HG03175 (cell line): ENCODE measurements around the gene ZNF821.
A peak's percentile ranks its signal among the peaks of the same experiment; 100 is the strongest.
"Not testable (repeated sequence)": the region's sequence is repeated elsewhere in the genome, so short reads cannot be mapped to it uniquely, and the experiment has no call there.

Experiments used
- ATAC-seq: cut with Tn5 transposase; IDR thresholded peaks from one replicate; pipeline ENCODE4 v1.9.1; 2021; ENCODE audit warnings: mild to moderate bottlenecking, moderate library complexity; ENCODE audit not compliant: unreplicated experiment

The ZNF821 gene

GRCh38 chr16:71902656-71903365 is 18.8 kb upstream of the ZNF821 start:
- no peak for ATAC-seq

- ATAC-seq = no peak
Observed at GRCh38 chr16:71899171-71899570, 15.2 kb upstream of the ZNF821 start.

GRCh38 chr16:71896764-71897368 is 12.9 kb upstream of the ZNF821 start:
- no peak for ATAC-seq

- peak; percentile 21 for ATAC-seq
Observed at GRCh38 chr16:71895679-71896365, 11.8 kb upstream of the ZNF821 start.

- ATAC-seq = peak; percentile 89
Observed at GRCh38 chr16:71894921-71895678, 11.1 kb upstream of the ZNF821 start, which contains the start of gene IST1. TSS of gene IST1 (plus strand) at chr16:71895531. CDS start at chr16:71915641, 20,110 bp downstream.

GRCh38 chr16:71894229-71894920 is 10.4 kb upstream of the ZNF821 start:
- peak; percentile 16 for ATAC-seq

GRCh38 chr16:71893888-71894228 is 9.9 kb upstream of the ZNF821 start:
- ATAC-seq = no peak

GRCh38 chr16:71889147-71889546 is 5.2 kb upstream of the ZNF821 start:
- ATAC-seq = no peak

GRCh38 chr16:71885261-71885650 is 1.3 kb upstream of the ZNF821 start:
- ATAC-seq = no peak

GRCh38 chr16:71883168-71883848 is 674 bp downstream of the ZNF821 start:
- ATAC-seq = peak; percentile 39

- peak; percentile 65 for ATAC-seq
Observed at GRCh38 chr16:71882505-71883167, 1.3 kb downstream of the ZNF821 start.

GRCh38 chr16:71880176-71880575 is 3.8 kb downstream of the ZNF821 start:
- no peak for ATAC-seq

GRCh38 chr16:71878911-71879310 is 5.1 kb downstream of the ZNF821 start:
- ATAC-seq = no peak

GRCh38 chr16:71873199-71873598 is 10.8 kb downstream of the ZNF821 start:
- no peak for ATAC-seq

GRCh38 chr16:71870818-71871217 is 13.2 kb downstream of the ZNF821 start:
- no peak for ATAC-seq

GRCh38 chr16:71869089-71869488 is 14.9 kb downstream of the ZNF821 start:
- ATAC-seq = no peak

GRCh38 chr16:71867939-71868338 is 16.0 kb downstream of the ZNF821 start:
- no peak for ATAC-seq

GRCh38 chr16:71867175-71867574 is 16.8 kb downstream of the ZNF821 start:
- ATAC-seq = not testable (repeated sequence)

- ATAC-seq = no peak
Observed at GRCh38 chr16:71865173-71865863, 18.7 kb downstream of the ZNF821 start.
